ENCODE results near the gene ANKS3. TPM values are rescaled to one million over a fixed set of nuclear protein-coding genes. Genes with fewer than 3 reads are reported as not detected.

The ANKS3 gene
- total RNA-seq, 1 donor from 2014 or later: 16.4 TPM

DNA sequence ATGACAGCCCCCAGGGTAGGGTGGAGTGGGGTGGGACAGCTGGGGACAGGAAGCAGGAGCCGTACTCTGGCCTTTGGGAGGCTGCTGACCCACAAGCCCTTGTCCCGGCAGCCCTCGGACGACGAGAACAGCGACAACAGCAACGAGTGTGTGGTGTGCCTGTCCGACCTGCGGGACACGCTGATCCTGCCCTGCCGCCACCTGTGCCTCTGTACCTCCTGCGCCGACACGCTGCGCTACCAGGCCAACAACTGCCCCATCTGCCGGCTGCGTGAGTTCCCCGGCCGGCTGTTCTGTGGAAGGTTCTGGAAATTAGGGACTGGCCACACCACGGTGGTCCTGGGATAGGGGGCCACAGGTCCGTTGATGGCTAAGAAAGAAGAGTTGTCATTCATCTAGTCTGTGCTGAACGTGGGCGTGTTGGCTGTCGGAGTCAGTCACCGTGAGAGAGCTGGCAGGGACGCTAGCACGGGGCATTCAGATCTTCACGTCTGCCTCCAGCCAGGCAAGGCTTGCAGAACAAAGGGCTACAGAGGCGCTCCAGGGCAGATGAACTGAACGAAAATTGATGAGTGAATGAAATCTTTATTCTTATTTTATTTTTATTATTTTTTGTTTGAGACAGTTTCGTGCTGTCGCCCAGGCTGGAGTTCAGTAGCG, 60.6 kb downstream of the ANKS3 start:
- no peak for DNase-seq (ENCODE audit: low spot score)

DNA sequence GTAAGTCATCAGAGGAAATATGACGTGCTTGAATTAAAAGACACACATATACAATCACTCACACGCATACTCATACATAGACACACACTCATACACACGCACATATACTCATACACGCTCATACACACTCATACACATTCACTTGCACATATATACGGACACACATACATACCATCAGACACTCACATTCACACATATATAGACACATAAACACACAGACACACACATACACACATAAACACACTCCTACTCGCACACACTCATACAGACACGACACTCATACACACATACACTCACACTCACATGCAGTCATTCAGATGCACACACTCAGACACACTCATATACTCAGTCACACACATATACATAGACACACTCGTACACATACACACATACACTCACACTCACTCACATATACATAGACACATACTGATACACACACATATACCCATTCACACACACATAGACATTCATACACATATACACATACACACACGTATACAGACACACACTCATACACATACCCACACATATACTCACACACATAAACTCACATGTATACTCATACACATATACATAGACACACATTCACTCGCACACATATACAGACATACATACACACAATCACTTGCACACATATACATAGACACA, 65.6 kb downstream of the ANKS3 start:
- no peak for DNase-seq (ENCODE audit: low spot score)

DNA sequence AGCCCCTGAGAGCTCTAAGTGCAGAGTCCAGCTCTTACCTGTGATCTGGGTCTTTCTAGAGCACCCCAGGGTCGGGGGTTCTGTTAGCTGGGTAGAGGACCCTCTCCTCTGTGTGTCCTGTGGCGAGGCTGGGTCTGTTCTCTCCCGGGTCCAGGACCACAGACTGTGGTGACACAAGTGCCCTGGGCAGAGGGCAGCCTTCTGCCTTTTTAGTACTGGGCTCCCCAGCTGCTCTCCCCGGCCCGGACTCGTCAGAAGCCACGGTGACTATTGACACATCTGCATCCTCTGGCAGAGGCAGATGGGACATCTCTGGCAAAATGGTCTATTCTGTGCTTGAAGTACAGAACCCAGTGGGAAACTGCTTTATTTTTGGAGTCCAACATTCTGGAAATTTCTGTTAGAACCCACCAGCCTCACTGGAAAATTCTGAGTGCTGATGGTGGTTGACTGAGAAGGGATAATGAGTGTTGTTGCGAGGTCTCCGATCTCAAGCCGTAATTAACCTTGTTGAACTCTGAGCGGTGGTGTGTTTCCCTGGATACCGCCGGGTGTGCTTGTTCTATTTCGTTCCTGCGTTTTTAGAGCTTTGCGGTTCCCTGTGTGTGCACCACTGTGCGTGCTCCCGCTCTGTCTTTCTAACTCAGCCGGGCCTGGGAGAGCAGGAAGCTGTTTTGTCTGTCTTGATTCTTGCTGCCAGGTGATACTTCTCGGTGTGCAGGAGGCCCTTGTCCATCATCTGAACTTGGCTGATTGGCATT, 66.7 kb downstream of the ANKS3 start:
- DNase-seq (ENCODE audit: low spot score): no peak

DNA sequence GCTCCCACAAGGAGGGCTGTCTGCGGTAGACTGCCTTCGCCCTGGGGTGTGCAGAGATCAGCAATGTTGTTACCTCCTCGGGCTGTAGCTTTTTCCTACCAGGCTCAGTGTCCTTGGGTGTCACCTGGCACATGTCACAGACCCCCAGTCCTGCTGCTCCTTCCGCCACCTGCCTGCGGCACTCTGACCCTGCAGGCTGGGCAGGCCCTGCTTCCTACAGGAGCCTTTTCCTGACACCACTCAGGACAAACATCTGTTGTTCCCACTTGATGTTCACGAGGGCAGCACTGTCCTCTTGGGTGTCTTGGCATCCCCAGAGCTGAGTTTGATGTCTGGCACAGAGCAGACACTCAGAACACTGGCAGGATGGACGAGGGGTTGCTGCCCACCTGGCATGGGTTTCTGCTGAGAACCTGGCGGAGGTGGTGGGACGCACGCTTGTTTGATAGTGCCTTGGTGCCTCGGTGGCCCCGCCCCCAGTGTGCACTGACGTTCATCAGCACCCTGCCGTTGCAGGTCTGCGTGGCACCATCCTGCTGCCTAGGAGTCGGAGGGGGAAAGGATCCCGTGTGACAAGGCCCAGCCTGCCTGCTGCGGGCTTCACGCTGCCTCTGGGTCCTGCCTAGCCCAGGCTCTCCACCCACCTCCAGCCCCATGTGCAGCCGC, 67.4 kb downstream of the ANKS3 start:
- no peak for DNase-seq (ENCODE audit: low spot score)

DNA sequence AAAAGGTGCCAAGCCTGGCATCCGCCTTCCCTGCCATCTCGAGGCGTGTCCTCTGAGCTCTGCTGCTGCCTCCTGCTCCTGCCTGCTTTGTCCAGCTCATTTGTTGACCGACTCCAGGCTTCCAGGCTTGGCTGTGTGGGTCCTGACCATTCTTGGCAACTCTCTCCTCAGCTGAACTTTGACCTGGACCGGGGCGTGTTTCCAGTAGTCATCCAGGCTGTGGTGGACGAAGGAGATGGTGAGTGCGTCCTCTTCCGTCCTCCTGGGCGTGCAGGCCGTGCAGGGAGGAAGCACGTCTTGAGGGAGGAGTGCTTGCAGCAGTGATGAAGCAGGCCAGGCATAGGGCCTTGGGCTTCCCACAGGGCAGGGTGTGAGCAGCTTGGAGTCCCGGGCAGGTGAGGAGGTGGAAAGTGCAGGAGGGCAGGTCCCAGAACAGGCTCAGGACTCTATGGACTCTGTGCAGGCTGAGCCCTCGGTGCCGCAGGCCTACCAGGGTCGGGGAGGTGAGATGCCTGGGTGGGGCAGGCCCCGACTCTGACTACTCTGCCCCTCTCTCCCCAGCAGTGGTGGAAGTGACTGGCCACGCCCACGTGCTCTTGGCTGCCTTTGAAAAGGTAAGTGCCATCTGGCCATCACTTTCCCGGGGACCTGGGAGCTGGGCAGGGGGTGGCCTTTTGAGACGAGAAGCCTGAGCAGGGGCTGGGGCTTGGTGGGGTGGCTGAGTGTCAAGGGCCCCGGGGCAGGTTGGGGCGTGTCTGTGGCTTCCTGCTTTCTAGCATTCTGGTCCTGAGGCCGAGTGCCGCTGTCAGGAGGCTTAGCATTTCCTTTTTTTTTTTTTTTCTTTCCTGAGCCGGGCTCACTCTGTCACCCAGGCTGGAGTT, 69.3 kb downstream of the ANKS3 start:
- no peak for DNase-seq (ENCODE audit: low spot score)

DNA sequence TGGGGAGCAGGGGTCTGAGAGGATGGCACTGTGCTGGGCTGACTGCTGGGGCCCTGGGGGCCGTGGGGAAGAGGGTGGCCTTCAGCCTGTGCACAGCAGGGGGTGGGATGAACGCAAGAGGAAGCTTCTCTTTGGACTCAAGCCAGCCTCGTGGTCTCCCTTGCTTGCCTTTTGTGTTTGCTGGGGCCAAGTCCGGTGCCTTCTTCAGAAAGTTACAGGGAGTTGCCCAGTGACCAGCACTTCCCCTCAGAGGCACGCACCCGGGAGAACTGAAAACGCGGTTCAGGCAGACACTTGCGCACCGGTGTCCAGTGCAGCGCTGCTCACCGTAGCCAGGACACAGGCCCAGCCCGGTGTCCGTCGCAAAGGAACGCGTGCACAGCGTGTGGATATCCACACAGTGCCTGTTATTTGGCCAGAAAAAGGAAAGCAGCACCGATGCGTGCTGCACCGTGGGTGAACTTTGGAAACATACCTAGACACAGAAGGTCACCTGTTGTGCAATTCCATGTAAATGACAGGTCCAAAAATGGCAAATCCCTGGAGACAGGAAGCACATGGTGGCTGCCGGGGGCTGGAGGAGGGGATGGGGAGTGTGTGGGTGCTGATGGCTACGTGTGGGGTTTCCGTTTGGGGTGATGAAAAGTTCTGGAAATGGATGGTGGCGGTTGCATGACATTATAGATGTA, 70.2 kb downstream of the ANKS3 start:
- no peak for DNase-seq (ENCODE audit: low spot score)

DNA sequence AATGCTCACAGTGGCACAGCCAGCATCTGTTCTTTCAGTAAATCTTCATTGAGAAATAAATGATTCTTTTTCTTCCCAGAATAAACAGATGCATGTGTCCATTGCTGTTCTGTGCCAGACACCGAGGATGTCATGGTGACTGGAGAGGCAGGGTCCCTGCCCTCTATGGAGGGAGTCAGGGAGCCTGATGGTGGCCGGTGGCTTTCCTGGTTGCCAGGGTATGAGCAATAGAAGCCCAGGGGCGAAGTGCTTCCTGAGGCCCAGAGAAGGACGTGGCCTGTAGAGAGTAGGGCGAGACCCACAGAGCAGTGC, 70.7 kb downstream of the ANKS3 start:
- DNase-seq (ENCODE audit: low spot score): no peak

DNA sequence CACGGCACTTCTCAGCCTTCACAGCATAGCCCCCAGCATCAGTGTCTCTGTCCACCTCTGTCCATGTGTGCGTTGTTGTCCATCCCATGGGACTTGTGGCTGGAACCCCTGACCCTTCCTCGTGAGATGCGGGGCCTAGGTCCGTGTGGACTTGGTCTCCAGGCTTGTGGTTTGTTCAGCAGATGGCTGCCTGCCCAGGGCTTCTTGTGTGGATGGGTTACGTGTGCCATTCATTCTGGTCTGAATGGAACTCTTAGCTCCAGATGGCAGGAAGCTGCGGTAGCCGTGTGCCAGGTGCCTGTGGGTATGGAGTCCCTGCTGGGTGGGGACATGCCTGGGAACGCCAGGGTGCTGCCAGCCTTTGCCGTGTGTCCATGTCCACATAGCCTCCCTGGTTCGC, 72.4 kb downstream of the ANKS3 start:
- DNase-seq (ENCODE audit: low spot score): no peak

DNA sequence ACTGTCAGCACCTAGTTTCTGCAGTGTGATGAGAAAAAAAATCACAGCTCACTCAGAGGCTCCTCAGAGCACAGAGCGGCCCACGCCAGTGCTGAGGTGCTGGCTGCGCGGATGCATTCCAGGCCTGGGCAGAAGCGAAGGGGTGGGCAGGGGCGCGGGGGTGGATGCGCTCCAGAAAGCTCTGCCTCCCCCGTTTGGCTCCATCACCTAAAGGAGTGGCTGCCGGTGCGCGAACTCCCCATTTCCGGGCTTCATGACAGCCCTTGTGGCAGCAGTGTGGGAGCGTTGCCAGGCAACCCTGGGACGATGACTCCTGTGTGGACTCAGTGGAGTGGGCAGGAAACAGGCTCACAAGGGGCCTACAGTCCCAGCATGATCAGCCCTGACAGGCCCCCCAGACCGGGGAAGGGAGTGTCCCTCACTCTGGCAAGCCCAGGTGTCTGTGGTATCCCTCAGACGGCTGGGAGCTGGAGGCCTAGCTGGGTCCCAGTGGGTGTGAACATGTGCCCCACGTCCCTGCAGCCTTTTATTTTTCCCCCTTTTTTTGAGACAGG, 73.5 kb downstream of the ANKS3 start:
- DNase-seq (ENCODE audit: low spot score): no peak

DNA sequence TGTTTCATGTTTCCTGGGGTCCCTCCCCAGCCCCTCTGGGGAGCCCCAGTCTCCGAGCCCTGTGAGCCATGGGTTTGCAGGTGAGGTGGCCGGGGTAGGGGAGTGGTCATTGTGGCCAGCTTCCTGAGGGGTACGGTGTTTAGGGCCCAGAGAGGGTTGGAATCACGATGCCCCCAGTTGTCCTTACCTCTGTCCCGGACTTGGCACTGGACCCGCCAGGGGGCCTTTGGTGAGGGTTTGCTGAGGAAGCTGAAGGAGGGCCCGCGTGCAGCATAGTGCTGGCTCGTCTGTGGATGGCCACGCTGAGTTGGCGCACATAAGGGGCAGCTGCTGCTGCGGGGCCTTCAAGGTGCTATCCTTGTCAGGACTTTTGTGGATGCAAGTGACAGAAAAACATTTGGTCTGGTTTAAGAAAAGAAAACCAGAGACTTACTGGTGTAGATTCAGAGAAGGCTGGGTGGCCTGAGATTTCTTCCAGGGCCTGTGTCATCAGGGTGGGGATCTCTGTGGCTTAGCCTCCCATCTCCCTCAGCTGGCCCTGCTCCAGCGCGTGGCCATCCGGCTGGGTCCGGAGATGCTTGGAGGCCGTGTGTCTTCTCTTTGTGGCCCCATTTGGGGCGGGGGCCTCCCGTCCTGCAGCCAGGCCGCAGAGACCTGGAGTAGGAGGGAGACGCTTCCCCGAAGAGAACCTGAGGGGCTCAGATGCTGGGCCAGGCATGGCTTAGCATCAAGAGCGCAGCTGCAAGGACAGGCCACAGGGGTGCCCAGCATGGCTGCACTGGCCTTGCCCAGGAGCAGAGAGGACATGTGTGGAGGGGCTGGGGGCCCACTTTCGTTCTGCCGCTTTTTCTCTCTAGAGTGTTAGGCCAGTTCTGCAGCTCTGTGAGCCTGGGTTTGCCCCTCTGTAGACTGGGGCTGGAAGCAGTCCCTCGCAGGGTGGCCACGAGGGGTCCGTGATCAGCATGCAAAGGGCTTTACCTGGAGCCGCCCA, 74.4 kb downstream of the ANKS3 start:
- no peak for DNase-seq (ENCODE audit: low spot score)

DNA sequence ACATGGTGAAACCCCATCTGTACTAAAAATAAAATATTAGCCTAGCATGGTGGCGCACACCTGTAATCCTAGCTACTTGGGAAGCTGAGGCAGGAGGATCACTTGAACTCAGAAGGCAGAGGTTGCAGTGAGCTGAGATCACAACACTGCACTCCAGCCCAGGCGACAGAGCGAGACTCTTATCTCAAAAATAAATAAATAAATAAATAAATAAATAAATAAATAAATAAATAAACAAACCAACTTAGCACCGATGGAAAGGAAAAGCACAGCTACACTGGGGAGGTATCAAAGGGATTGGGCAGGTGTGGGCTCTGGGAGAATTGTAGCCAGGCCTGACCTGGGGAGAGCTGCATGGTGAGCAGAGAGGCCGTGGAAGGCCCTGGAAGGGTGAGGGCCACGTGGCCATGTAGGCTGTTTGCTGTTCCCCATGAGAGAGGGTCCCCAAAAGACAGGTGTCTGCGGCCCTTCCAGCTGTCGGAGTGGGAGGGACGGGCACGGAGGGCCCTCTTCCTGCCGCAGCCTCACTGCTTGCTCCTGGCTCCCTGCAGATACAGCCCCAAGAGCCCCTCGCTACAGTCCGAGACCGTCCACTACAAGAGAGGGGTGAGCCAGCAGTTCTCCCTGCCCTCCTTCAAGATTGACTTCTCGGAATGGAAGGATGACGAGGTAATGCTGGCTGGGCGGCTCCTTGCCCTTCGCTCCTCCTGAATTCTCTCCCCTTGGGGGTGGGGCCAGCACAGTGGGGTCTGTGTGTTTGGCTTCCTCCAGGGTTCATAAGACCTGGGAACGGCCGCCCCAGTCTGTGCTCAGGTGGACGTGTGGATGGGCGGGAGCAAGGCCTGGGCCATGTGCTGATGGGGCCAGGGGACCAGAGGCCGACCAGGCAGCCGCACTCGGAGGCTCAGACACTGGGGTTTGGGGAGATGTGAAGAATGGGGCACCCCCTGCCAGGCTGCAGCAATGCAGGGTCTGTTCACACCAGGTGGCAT, 77.1 kb downstream of the ANKS3 start:
- no peak for DNase-seq (ENCODE audit: low spot score)

DNA sequence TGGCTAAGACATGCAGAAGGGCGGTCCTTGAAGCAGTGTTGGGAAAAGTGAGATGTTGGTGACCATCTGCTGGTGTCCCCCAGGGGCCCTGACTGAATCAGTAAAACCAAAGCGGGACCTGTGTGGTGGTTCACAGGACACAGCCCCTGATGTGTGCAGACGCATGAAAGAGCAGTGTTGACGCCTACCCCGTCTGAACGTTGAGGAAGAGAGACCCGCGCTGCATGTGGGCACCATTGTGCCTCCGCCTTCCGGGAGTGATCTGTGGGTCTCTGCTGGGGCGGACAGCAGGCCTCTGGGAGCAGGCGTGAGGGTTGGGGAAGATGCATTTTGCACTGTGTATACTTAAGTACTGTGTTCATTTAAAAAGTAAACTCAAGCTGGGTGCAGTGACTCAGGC, 77.8 kb downstream of the ANKS3 start:
- no peak for DNase-seq (ENCODE audit: low spot score)

DNA sequence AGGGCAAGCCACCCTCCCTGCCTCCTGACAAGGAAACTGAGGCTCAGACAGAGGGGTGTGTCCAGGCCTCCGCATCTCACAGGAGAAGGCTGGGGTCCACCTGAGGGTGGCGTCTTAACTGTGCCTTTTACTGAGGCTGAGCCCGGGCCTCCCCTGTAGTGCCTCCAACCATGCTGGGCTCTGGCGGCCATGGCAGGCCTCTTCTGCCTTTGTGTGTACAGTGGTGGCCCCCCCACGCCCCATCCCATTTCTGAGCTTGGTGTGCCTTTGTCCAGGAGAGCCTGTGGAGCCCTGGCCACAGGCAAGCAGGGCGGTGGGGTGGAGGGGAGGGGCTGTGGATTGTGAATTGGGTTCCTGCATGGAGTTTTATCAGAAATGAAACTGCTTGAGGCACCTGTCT, 78.3 kb downstream of the ANKS3 start:
- no peak for DNase-seq (ENCODE audit: low spot score)

DNA sequence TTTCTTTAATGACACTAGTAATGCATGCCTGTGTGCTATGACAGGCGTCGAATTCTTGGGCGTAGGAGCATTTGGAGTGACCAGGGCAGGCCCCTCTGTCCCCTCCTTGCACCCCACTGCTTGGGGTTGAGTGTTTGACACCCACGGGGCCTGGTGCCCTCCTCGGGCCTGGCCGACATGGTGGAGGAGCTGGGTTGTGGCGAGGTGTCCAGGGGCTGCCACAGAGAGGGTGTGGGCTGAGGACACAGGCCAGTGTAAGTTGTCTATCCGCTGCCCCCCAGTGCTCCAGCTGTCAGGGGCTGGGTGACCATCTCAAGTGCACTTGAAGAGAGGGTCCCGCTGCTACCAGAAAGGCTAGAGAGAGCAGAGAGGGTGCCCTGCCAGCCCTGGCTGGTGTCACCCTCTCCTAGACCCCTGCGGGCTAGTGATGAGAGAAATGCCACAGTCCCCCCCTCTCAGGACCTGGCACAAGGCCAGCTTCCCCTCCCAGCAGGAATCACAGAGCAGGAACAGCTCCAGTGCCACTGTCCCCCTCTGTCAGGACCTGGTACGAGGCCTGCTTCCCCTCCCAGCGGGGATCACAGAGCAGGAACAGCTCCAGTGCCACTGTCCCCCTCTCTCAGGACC, 79.0 kb downstream of the ANKS3 start:
- no peak for DNase-seq (ENCODE audit: low spot score)

DNA sequence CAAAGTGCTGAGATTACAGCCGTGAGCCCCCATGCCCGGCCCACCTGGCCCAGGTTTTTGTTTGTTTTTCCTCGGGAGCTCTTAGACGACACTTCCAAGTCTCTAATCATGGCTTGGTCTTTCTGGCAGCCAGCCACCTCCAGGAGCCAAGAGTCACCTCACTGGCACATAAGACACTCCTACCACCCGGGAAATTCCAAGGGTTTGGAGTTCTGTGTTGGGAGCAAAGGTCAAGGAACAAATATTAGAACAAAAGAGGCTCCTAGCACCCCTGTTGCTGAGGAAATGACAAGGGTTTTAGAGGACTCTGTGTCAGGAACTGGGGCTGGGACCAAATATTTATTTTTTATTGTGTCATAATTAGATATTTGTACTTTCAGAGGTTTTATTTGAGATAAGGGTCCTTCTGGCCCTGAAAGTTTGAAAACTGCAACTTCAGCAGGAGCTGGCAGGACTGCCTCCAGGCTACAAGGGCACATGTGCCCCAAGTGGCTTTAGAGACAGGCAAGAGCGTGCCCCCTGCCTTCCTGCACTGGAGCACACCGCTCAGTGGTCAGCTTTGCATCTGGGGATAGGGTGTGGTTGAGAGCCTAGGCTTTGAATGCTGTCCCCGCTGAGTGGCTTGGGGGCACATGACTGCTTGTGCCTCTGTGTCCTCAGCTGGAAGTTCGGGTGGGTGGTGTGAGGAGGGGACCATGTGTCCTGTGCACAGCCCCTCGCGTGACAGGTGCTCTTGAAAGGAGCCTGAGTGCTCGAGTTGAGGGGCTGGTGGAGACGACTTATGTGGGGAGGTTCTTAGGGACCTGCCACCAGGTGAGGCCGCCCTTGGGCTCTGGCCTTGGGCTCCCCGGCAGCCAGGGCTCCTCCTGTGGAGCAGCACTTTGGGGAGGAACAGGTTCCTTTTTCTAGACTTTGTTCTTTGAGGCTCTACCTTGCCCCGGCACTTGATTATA, 79.8 kb downstream of the ANKS3 start:
- no peak for DNase-seq (ENCODE audit: low spot score)

DNA sequence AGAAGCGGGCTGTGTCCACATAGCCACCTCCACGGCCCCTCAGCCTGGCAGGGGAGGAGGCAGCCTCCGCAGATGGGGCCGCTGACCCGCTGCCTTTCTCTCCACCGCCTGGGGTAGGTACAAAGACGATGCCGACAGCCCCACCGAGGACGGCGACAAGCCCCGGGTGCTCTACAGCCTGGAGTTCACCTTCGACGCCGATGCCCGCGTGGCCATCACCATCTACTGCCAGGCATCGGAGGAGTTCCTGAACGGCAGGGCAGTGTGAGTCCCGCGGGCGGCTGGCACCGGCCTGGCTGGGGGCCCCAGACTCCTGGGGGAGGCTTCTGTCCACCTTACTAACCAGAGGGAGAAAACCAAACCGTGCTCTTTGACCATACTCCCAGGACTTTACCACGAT, 81.5 kb downstream of the ANKS3 start:
- DNase-seq (ENCODE audit: low spot score): no peak

Data from mesenteric fat pad (tissue), 1 donor.